ENCODE data around the gene CCSER1.
"Not testable (repeated sequence)": the region's sequence is repeated elsewhere in the genome, so short reads cannot be mapped to it uniquely, and the experiment has no call there.

Gene CCSER1

DNA sequence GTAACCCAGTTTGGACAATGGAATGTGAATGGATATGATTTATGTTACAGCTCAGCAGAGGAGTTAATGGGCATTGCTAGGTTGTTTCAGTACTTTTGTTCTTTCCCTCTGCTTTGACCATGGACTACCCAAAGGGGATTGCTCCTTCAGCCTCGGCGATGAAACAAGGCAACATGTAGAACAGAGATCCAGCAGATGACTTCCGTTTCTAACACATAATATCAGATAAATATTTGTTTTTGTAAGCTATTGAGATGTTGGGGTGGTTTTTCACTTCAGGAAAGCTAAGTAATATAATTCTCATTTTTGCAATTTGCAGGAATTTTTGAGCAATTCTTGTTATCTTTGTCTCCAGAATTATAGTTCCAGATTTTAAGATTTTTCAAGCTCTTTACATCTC, 1241.9 kb downstream of the CCSER1 start:
- ChIA-PET CTCF (no interaction called here), POLR2A (interaction anchor here (0.6 kb wide), 1 partner anchor 315 kb away, joined by 5 read pairs; no protein-coding TSS in a partner anchor)
- TF ChIP-seq, protein P1, sequence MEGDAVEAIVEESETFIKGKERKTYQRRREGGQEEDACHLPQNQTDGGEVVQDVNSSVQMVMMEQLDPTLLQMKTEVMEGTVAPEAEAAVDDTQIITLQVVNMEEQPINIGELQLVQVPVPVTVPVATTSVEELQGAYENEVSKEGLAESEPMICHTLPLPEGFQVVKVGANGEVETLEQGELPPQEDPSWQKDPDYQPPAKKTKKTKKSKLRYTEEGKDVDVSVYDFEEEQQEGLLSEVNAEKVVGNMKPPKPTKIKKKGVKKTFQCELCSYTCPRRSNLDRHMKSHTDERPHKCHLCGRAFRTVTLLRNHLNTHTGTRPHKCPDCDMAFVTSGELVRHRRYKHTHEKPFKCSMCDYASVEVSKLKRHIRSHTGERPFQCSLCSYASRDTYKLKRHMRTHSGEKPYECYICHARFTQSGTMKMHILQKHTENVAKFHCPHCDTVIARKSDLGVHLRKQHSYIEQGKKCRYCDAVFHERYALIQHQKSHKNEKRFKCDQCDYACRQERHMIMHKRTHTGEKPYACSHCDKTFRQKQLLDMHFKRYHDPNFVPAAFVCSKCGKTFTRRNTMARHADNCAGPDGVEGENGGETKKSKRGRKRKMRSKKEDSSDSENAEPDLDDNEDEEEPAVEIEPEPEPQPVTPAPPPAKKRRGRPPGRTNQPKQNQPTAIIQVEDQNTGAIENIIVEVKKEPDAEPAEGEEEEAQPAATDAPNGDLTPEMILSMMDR (IDR thresholded peaks at IDR 0.05; ENCODE audit: control extremely low read depth, extremely low read depth, low read depth, missing control alignments) = no peak
- no peak for DNase-seq (ENCODE audit: extremely low spot score)

DNA sequence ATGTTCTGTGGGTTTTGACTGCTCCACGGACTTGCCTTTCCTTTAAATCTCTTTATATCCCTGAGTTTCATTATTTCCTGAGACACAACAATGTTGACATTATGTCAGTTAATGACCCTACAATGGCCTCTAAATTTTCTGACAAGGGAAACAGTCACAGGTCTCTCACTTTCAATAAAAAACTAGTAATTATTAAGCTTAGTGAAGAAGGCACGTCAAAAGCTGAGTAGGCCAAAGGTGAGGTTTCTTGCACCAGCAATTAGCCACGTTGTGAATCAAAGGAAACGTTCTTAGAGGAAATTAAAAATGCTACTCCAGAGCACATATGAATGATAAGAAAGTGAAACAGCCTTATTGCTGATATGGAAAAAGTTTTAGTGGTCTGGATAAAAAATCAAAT, 1246.4 kb downstream of the CCSER1 start:
- ChIA-PET POLR2A (no interaction called here), CTCF (no interaction called here)
- TF ChIP-seq, protein P1 (IDR thresholded peaks at IDR 0.05; ENCODE audit: control extremely low read depth, extremely low read depth, low read depth, missing control alignments) = no peak
- no peak for DNase-seq (ENCODE audit: extremely low spot score)

DNA sequence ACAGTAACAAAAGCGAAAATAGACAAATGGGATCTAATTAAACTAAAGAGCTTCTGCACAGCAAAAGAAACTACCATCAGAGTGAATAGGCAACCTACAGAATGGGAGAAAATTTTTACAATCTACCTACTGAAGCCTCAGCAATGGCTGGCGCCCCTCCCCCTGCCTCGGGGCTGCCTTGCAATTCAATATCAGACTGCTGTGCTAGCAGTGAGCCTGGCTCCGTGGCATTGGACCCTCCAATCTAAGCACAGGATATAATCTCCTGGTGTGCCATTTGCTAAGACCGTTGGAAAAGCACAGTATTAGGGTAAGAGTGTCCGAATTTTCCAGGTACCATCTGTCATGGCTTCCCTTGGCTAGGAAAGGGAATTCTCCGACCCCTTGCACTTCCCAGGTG, 1278.2 kb downstream of the CCSER1 start:
- DNase-seq (ENCODE audit: extremely low spot score); CTCF ChIA-PET; POLR2A ChIA-PET: not testable (repeated sequence)

DNA sequence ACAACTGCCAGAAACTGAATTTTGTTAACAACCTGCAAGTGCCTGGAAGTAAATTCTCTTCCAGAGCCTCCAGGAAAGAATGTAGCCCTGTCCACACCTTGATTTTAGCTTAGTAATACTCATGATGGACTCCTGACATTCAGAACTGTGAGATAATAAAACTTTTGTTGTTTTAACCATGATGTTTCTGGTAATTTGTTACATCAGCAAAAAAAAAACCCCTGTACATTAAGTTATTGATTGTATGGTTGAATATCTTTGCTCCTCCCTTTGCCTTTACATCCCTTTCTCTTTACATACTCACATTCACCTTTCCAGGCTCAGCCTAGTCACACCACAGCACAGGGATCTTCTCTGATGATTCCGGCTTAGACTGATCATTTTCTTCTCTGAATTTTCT, 1294.8 kb downstream of the CCSER1 start:
- ChIA-PET CTCF (no interaction called here), POLR2A (no interaction called here)
- no peak for DNase-seq (ENCODE audit: extremely low spot score)
- TF ChIP-seq, protein P1 (IDR thresholded peaks at IDR 0.05; ENCODE audit: control extremely low read depth, extremely low read depth, low read depth, missing control alignments) = no peak

DNA sequence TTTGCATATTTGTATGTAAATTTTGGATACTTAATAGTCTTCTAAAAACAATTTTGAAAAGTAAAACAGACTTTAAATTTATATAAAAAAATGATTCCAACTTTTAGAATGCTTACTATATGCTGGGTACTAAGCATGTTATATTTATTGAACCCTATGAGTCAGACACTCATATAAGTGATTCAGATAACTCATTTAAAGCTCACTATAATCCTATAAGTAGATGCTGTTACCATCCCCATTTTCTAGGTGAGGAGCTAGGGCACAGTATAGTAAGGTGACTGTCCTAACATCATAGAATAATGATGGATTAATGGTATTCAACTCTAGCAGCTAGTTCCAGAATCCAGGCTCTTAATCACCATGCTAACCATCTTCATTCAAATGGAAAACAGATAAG, 1299.5 kb downstream of the CCSER1 start:
- ChIA-PET CTCF (no interaction called here), POLR2A (no interaction called here)
- TF ChIP-seq, protein P1 (IDR thresholded peaks at IDR 0.05; ENCODE audit: control extremely low read depth, extremely low read depth, low read depth, missing control alignments) = no peak
- DNase-seq (ENCODE audit: extremely low spot score) = no peak

DNA sequence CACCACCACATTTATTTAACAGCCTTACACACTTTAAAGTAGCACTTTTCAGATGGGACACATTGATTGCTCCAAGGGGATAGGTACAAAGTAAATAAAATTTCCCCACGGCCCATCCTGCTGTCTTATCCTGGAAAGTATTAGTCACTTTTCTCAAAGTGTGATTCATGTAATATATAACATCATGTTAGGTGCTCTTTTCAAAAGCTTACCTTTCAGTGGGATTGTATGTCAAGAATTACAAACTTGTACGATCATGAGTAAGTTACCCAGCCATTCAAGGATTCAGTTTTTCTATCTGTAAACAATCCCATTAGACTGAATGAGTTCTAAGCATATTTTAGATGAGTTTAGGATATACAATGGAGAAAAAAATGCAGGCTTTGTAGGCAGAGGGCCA, 1300.0 kb downstream of the CCSER1 start:
- DNase-seq (ENCODE audit: extremely low spot score) = no peak
- ChIA-PET CTCF (no interaction called here), POLR2A (no interaction called here)
- TF ChIP-seq, protein P1 (IDR thresholded peaks at IDR 0.05; ENCODE audit: control extremely low read depth, extremely low read depth, low read depth, missing control alignments) = no peak

DNA sequence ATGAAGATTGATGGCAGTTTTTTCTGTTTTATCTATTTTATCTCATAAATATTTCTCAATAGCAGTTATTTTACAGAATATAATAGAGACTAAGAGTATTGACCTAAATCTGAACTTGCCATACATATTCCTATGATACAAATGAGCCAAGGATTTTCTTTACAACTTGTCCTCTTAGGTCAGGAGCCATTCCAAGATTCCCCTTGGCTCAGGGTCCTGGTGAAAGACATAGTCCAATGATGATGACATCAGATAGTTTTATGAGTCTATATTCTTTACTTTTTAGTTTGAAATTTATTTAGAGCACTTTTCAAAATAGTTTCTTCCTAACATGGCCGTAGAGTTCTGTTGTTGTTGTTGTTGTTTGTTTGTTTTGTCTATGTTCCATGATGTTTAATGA, 1307.4 kb downstream of the CCSER1 start:
- TF ChIP-seq, protein P1 (IDR thresholded peaks at IDR 0.05; ENCODE audit: control extremely low read depth, extremely low read depth, low read depth, missing control alignments) = no peak
- POLR2A ChIA-PET = no interaction called here
- CTCF ChIA-PET = no interaction called here

More for the DNA sequence above, 1307.4 kb downstream of the CCSER1 start:
- no peak for DNase-seq (ENCODE audit: extremely low spot score)
